HFF-Myc (cell line): ENCODE measurements around the gene AADACL4.

Source experiments
- DNase-seq: peaks from one replicate; pipeline ENCODE4 v3.0.0-alpha.2; 2011; ENCODE audit warnings: low read depth; ENCODE audit errors: extremely low read depth
- H3K4me3 ChIP-seq: replicated peaks from 2 replicates; pipeline ENCODE4 v1.5.1; 2011; ENCODE audit warnings: low read depth, mild to moderate bottlenecking, control low read depth, low read length
- CTCF ChIP-seq: IDR thresholded peaks from 2 replicates; pipeline ENCODE4 v1.5.1; 2012; ENCODE audit warnings: mild to moderate bottlenecking, low read depth, low read length, control low read depth; ENCODE audit errors: missing control alignments

The AADACL4 gene

GRCh38 chr1:12714710-12715475 is 71.0 kb downstream of the AADACL4 start:
- no peak overlapping the region for H3K4me3 ChIP-seq
- DNase-seq = no peak
- TF ChIP-seq CTCF = no peak

- TF ChIP-seq CTCF = no peak
- no peak for DNase-seq
- H3K4me3 ChIP-seq = no peak within 1 kb of the TSS
Observed at GRCh38 chr1:12715896-12716437, 72.1 kb downstream of the AADACL4 start, which contains the start of gene AADACL3. Gene AADACL3 (plus strand): TSS chr1:12716110. CDS start chr1:12716177, 67 bp downstream.
